ENCODE results near the gene GBE1.

GBE1 gene

GRCh38 chr3:81741216-81741615 lies 20.2 kb downstream of the GBE1 start:
- Histone ChIP-seq H3K4me3 (ENCODE audit: low read depth, low read length) (no peak overlapping the region), H3K27me3 (ENCODE audit: insufficient read depth, low read depth, severe bottlenecking) (no peaks in the 10 kb centered on the region), H3K9me3 (ENCODE audit: severe bottlenecking) (no peaks in the 10 kb centered on the region), H3K27ac (no peak overlapping the region), H3K36me3 (no peaks in the 10 kb centered on the region)
- no peak for TF ChIP-seq CTCF (IDR thresholded peaks at IDR 0.05; ENCODE audit: low read depth, low read length)
- DNase-seq = no peak

- no peaks in the 10 kb centered on the region for H3K36me3 ChIP-seq
- no peak overlapping the region for H3K4me3 ChIP-seq (ENCODE audit: low read depth, low read length)
- TF ChIP-seq CTCF (IDR thresholded peaks at IDR 0.05; ENCODE audit: low read depth, low read length) = no peak
- H3K27ac ChIP-seq = no peak overlapping the region
- no peaks in the 10 kb centered on the region for H3K27me3 ChIP-seq (ENCODE audit: insufficient read depth, low read depth, severe bottlenecking)
- no peak for DNase-seq
- no peaks in the 10 kb centered on the region for H3K9me3 ChIP-seq (ENCODE audit: severe bottlenecking)
Measured at GRCh38 chr3:81740731-81741130, 20.7 kb downstream of the GBE1 start.

GRCh38 chr3:81735334-81735733 lies 26.1 kb downstream of the GBE1 start:
- no peak for TF ChIP-seq CTCF (IDR thresholded peaks at IDR 0.05; ENCODE audit: low read depth, low read length)
- DNase-seq = no peak
- no peaks in the 10 kb centered on the region for H3K36me3 ChIP-seq
- H3K4me3 ChIP-seq (ENCODE audit: low read depth, low read length) = no peak overlapping the region
- H3K27ac ChIP-seq = no peak overlapping the region
- H3K9me3 ChIP-seq (ENCODE audit: severe bottlenecking) = no peaks in the 10 kb centered on the region
- H3K27me3 ChIP-seq (ENCODE audit: insufficient read depth, low read depth, severe bottlenecking) = no peaks in the 10 kb centered on the region

- H3K27me3 ChIP-seq (ENCODE audit: insufficient read depth, low read depth, severe bottlenecking) = no peaks in the 10 kb centered on the region
- no peak for DNase-seq
- H3K27ac ChIP-seq = no peak overlapping the region
- H3K4me3 ChIP-seq (ENCODE audit: low read depth, low read length) = no peak overlapping the region
- H3K36me3 ChIP-seq = no peaks in the 10 kb centered on the region
- no peaks in the 10 kb centered on the region for H3K9me3 ChIP-seq (ENCODE audit: severe bottlenecking)
- TF ChIP-seq CTCF (IDR thresholded peaks at IDR 0.05; ENCODE audit: low read depth, low read length) = no peak
Measured at GRCh38 chr3:81734742-81735141, 26.7 kb downstream of the GBE1 start.

- no peak for TF ChIP-seq CTCF (IDR thresholded peaks at IDR 0.05; ENCODE audit: low read depth, low read length)
- no peak overlapping the region for H3K4me3 ChIP-seq (ENCODE audit: low read depth, low read length)
- no peak for DNase-seq
- no peaks in the 10 kb centered on the region for H3K27me3 ChIP-seq (ENCODE audit: insufficient read depth, low read depth, severe bottlenecking)
- no peaks in the 10 kb centered on the region for H3K36me3 ChIP-seq
- H3K9me3 ChIP-seq (ENCODE audit: severe bottlenecking) = no peaks in the 10 kb centered on the region
- H3K27ac ChIP-seq = no peak overlapping the region
Measured at GRCh38 chr3:81732642-81733041, 28.8 kb downstream of the GBE1 start.

GRCh38 chr3:81728766-81729544 lies 32.5 kb downstream of the GBE1 start:
- H3K4me3 ChIP-seq (ENCODE audit: low read depth, low read length) = no peak overlapping the region
- no peak for TF ChIP-seq CTCF (IDR thresholded peaks at IDR 0.05; ENCODE audit: low read depth, low read length)
- H3K9me3 ChIP-seq (ENCODE audit: severe bottlenecking) = no peaks in the 10 kb centered on the region

More at GRCh38 chr3:81728766-81729544, 32.5 kb downstream of the GBE1 start:
- Histone ChIP-seq H3K27ac (no peak overlapping the region), H3K27me3 (ENCODE audit: insufficient read depth, low read depth, severe bottlenecking) (no peaks in the 10 kb centered on the region), H3K36me3 (no peaks in the 10 kb centered on the region)
- DNase-seq = no peak

Measured in WERI-Rb-1 (cell line).